GM20431 (cell line): ENCODE results near the gene LRCH3.
"Not testable (repeated sequence)": the region's sequence is repeated elsewhere in the genome, so short reads cannot be mapped to it uniquely, and the experiment has no call there.

ENCODE experiments used
- in situ Hi-C: fragments of 300-500 bp; cut with MseI, MboI; formaldehyde crosslinking; loops from one replicate; pipeline ENCODE4 v1.15.0; 2020; ENCODE audit warnings: low sequenced_read_pairs; ENCODE audit not compliant: unreplicated experiment

LRCH3 gene

GRCh38 chr3:197880491-197881269 lies 89.6 kb downstream of the LRCH3 start:
- in situ Hi-C loops: no loop called here

- in situ Hi-C loops: no loop called here
Observed at GRCh38 chr3:197881270-197881969, 90.4 kb downstream of the LRCH3 start.

DNA sequence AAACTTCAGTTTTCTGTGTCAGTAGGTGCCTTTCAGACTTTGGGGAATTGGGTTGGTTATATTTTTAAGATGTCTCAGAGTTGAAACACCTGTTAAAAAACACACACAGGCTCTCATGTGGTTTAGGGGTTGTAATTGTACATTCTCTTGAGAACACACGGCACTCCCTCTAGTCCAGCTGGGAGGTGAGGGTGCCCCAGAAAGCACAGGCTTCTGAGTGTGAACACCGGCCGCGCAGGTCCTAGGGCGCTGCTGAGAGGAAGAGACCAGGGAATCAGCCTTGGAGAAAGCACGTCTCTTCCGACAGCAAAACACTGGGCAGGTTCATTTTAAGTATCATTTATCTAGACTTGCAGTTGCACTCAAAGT lies 90.9 kb downstream of the LRCH3 start:
- in situ Hi-C loops: no loop called here

- in situ Hi-C loops: no loop called here
Observed at GRCh38 chr3:197882586-197882985, 91.5 kb downstream of the LRCH3 start.

GRCh38 chr3:197883541-197883940 lies 92.5 kb downstream of the LRCH3 start:
- in situ Hi-C loops: no loop called here

- in situ Hi-C loops: not testable (repeated sequence)
Observed at GRCh38 chr3:197884330-197884729, 93.3 kb downstream of the LRCH3 start.

GRCh38 chr3:197886052-197886451 lies 95.0 kb downstream of the LRCH3 start:
- in situ Hi-C loops: not testable (repeated sequence)

DNA sequence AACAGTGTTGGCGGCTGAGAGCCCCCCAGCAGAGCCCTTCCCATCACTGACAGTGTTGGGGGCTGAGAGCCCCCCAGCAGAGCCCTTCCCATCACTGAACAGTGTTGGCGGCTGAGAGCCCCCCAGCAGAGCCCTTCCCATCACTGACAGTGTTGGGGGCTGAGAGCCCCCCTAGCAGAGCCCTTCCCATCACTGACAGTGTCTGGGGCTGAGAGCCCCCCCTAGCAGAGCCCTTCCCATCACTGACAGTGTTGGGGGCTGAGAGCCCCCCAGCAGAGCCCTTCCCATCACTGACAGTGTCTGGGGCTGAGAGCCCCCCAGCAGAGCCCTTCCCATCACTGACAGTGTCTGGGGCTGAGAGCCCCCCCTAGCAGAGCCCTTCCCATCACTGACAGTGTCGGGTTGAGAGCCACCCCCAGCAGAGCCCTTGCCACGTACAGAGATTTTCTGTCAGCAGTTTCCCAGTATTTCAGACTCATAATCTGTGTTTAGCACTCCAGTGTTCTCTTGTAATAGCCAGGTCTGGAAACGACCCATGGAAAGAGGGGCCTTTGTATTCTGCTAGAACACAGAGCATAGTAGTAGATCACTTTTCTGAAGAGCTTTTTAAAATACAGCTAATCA lies 96.5 kb downstream of the LRCH3 start:
- in situ Hi-C loops: not testable (repeated sequence)

GRCh38 chr3:197888511-197888910 lies 97.5 kb downstream of the LRCH3 start:
- in situ Hi-C loops: no loop called here

DNA sequence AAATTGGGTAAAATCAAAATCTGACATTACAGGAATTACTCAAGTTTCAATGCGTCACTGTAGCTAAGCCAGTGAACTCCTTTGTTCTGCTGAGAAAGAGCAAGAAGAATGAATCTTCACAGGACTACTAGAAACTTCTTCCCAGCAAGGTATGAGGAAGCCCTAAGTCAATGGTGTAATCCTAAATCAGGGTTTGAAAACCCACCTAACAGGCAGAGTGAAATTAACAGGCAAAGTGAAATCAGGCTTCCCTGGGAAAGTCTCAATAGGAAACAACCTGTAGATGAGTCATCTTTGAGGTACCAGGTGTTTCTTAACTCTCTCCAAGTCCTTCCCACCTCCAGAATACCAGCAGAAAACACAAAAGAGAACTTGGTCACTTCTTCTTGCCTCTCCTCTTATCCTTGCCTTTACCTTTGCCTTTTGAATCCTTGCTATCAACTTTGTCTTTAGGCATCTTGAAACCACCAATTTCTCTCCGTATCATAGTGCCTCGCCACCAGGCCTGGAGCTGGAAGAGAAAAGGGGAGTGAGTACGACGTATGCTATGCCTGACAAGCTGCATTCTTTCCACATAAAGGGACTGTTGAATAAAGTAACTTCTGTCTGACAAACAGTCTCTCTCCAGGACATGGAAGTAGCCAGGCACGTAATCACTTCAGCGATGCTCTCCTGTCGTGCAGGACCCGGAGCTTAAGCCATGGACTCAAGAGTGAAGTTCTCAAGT lies 98.3 kb downstream of the LRCH3 start:
- in situ Hi-C loops: no loop called here

DNA sequence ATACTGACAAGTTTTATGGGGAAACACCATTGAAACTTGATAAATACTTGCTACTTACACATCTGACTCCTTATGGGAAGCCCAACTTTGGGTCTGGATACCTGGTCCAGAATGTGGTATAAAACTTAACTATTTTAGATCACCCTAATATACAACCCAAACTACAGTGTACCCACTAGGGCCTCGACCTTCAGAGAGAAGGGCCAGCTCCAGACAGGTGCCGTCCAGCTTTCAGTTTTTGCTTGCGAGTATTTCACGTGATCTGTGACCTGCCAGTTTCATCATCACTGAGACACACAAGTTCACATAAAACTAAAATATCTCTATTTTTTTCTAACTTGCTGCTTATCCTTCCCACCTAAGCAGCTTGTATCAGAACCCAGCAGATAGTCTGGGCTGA lies 99.6 kb downstream of the LRCH3 start:
- in situ Hi-C loops: no loop called here

- in situ Hi-C loops: no loop called here
Observed at GRCh38 chr3:197892162-197892561, 101.1 kb downstream of the LRCH3 start.

DNA sequence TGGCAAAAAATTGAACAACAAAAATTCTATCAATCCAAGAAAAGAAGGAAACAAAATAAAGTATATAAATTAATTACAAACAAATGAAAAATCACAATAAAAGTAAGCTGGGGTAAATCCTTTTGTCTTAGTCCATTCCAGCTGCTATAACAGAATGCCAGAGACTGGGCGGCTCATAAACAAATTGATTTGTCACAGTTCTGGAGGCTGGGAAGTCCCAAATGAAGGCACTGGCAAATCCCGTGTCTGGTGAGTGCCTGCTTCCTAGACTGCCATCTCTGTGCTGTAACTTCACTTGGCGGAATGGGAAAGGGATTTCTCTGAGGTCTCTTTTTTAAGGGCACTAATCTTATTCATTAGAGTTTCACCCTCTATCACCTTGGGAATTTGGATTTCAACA lies 105.4 kb downstream of the LRCH3 start:
- in situ Hi-C loops: no loop called here

DNA sequence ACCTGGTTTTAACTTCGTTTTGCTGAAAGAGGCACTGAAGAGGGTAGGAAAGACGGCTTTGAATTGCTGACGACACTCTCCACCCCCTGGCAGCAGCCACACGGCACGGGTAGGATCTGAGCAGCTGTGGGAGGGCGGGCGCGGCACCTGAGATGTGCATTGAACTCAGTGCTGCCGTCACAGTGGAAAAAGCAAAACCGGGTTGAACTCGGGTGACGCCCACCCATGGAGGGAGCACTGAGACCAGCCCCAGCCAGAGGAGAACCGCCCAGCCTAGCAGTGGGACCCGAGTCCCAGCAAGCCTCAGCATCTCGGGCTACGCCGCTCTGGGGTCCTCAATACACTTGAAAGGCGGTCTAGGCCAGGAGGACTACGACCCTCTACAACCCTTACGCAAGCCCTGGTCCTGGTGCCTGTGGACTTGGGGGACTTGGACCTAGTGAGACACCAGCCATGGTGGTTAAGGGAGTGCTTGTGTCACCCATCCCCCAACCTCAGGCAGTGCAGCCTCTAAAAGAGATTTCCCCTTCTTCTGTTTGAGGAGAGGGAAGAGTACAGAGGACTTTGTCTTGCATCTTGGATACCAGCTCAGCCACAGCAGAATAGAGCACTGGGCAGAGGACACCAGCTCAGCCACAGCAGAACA lies 108.9 kb downstream of the LRCH3 start:
- in situ Hi-C loops: no loop called here

DNA sequence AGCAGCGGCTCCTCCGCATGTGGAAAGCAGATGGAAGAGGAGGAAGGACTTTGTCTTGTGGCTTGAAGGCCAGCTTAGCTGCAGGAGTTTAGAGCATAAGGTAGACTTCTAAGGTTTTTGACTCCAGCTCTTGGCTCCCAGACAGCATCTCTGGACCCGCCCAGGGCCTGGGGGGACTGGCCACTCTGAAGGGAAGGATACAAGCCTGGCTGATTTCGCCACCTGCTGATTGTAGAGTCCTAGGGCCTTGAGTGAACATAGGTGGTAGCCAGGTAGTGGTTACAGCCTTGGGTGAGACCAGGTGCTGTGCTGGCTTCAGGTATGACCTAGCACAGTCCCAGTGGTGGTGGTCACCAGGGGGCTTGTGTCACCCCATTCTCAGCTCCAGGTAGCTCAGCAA lies 110.6 kb downstream of the LRCH3 start:
- in situ Hi-C loops: no loop called here

DNA sequence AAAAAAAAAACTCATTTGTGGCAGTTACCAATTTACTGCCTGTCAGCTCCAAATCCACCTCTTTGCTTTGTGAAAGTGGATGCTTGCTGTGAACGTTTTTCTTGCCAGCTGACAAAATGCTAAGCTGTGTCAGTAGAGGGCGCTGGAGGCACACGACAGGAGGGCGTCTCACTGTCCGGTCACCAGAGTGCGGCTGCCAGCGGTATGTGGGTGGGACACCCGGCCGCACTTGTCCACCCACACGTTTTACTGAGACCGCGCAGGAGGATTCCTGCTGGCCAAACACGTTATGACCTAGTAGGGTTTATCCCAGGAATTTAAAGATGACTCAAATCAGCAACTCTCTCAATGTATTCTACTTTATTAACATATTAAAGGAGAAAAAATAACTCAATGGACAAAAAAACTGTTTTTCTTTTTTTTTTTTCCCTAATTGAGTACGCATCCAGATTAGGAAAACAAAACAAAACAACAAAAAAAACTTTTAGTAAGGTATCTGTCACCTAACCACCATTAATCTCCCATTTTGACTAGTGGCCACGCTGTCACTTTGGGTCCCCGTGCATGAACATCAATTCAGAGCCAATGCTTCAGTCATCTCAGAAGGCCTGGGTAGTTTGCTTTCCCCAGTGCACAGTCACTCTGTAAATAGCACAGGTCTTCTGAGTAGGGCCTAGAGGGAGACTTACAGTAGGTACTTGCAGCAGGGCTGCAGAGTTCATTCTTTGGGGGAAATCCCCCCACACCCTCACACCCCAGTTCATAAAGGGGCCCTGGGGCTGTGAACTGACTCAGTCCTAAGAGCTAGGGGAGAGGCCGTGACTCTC lies 115.2 kb downstream of the LRCH3 start:
- in situ Hi-C loops: no loop called here

DNA sequence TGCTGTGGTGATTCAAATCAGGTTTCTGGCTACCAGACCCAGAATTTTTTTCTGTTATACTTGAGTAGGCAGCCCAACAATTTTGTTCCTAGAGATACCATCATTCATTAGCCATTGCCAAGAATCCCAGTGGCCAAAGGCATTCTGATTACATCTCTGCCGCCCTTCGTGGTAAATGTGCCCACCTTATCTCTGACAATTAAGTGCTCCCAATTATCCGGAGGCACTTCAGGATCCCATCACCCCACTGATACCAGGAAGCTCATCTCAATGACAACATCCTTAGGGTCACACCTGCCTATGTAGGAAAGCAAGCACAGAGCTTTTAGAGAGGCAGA lies 115.8 kb downstream of the LRCH3 start:
- in situ Hi-C loops: no loop called here

DNA sequence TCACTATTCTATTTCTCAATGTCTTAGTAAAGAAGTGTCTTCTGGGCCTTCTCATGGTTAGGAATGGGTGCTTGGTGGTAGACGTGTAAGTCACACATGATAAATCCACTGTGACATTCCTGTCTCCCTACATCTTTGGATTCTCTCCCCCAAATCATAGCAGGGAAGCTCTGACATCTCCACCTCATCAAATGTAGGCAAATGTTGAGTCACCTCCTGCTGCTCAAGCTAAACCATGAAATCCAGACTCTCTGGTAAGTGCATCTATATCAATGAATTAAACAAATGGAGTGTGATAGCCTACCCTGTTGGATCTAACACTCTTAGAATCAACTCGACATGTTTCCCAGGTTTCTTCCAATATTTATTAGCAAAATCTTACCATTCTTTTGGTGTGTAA lies 116.1 kb downstream of the LRCH3 start:
- in situ Hi-C loops: no loop called here

DNA sequence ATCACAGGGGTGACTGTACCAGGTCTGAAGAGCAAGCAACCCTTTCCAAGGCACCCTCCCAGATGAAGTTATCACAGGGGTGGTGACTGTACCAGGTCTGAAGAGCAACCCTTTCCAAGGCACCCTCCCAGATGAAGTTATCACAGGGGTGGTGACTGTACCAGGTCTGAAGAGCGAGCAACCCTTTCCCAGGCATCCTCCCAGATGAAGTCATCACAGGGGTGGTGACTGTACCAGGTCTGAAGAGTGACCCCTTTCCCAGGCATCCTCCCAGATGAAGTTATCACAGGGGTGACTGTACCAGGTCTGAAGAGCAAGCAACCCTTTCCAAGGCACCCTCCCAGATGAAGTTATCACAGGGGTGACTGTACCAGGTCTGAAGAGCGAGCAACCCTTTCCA lies 117.5 kb downstream of the LRCH3 start:
- in situ Hi-C loops: not testable (repeated sequence)
